Measurements from ENCODE around the gene COMMD1.

- TF ChIP-seq POLR2A (IDR thresholded peaks at IDR 0.05; ENCODE audit: low read depth, low read length) (no peak), CTCF (IDR thresholded peaks at IDR 0.05; ENCODE audit: extremely low read depth in 1 of 2, insufficient read depth in 1 of 2, low read depth in 1 of 2, low read length in 2 of 2) (no peak), EZH2 (IDR thresholded peaks at IDR 0.05; ENCODE audit: borderline replicate concordance, low read depth, low read length, severe bottlenecking) (no peak), JUN (IDR thresholded peaks at IDR 0.05; ENCODE audit: borderline replicate concordance, insufficient read depth, insufficient read length, low read depth) (no peak), MAX (IDR thresholded peaks at IDR 0.05; ENCODE audit: insufficient read depth, insufficient read length) (no peak), POLR2AphosphoS5 (IDR thresholded peaks at IDR 0.05; ENCODE audit: insufficient read depth, low read depth, low read length) (no peak), MYC (IDR thresholded peaks at IDR 0.05; ENCODE audit: low read depth, low read length) (no peak), GATA2 (IDR thresholded peaks at IDR 0.05; ENCODE audit: insufficient read depth, insufficient read length, low read depth, low read length) (no peak)
Observed at GRCh38 chr2:61900281-61900680, 5.2 kb upstream of the COMMD1 start.
